ENCODE measurements around the gene TRIM37. TPM values are rescaled to one million over a fixed set of nuclear protein-coding genes. Genes with fewer than 3 reads are reported as not detected.
"Not testable (repeated sequence)": the region's sequence is repeated elsewhere in the genome, so short reads cannot be mapped to it uniquely, and the experiment has no call there.

Gene TRIM37
- total RNA-seq, 6 experiments from 2014 or later: 21.5 to 25.0 (median 23.7) TPM

- peak overlapping the region; percentile 85 for H3K27ac Mint-ChIP-seq
- no peaks in the 10 kb centered on the region for H3K9me3 Mint-ChIP-seq
- H3K36me3 Mint-ChIP-seq (ENCODE audit: low read depth): peaks cover 17% of the 10 kb centered on the region
- H3K4me1 Mint-ChIP-seq (ENCODE audit: low read depth): peaks cover 31% of the 10 kb centered on the region
- DNase-seq: no peak
- no peaks in the 10 kb centered on the region for H3K27me3 Mint-ChIP-seq (ENCODE audit: insufficient read depth)
- H3K4me3 Mint-ChIP-seq: peak overlapping the region; percentile 71; the same call in 1 of the 2 replicates
- TF ChIP-seq CTCF (IDR thresholded peaks at IDR 0.05): no peak
Measured at GRCh38 chr17:59094861-59095530, 11.7 kb downstream of the TRIM37 start.

- H3K27me3 Mint-ChIP-seq (ENCODE audit: insufficient read depth): no peaks in the 10 kb centered on the region
- peak overlapping the region; percentile 85 for H3K27ac Mint-ChIP-seq
- H3K9me3 Mint-ChIP-seq: no peaks in the 10 kb centered on the region
- peak overlapping the region; percentile 71 for H3K4me3 Mint-ChIP-seq
- peaks cover 31% of the 10 kb centered on the region for H3K4me1 Mint-ChIP-seq (ENCODE audit: low read depth)
- TF ChIP-seq CTCF (IDR thresholded peaks at IDR 0.05): no peak
- peaks cover 13% of the 10 kb centered on the region for H3K36me3 Mint-ChIP-seq (ENCODE audit: low read depth)
- DNase-seq: peak; percentile 93
Measured at GRCh38 chr17:59093702-59094231, 12.9 kb downstream of the TRIM37 start.

GRCh38 chr17:59093145-59093701, 13.5 kb downstream of the TRIM37 start:
- H3K9me3 Mint-ChIP-seq: no peaks in the 10 kb centered on the region
- H3K27me3 Mint-ChIP-seq (ENCODE audit: insufficient read depth): no peaks in the 10 kb centered on the region
- peaks cover 11% of the 10 kb centered on the region for H3K36me3 Mint-ChIP-seq (ENCODE audit: low read depth)
- peak overlapping the region; percentile 77 for H3K27ac Mint-ChIP-seq
- no peak for TF ChIP-seq CTCF (IDR thresholded peaks at IDR 0.05)
- H3K4me3 Mint-ChIP-seq: peak overlapping the region; percentile 34
- peaks cover 31% of the 10 kb centered on the region for H3K4me1 Mint-ChIP-seq (ENCODE audit: low read depth)
- no peak for DNase-seq

- peaks cover 28% of the 10 kb centered on the region for H3K4me1 Mint-ChIP-seq (ENCODE audit: low read depth)
- H3K27ac Mint-ChIP-seq: not testable (repeated sequence)
Measured at GRCh38 chr17:59090593-59090992, 16.1 kb downstream of the TRIM37 start.

GRCh38 chr17:59084154-59084553, 22.5 kb downstream of the TRIM37 start:
- H3K9me3 Mint-ChIP-seq: no peaks in the 10 kb centered on the region
- no peak overlapping the region for H3K4me3 Mint-ChIP-seq
- H3K36me3 Mint-ChIP-seq (ENCODE audit: low read depth): peaks cover 20% of the 10 kb centered on the region
- H3K27ac Mint-ChIP-seq: no peak overlapping the region
- no peak for TF ChIP-seq CTCF (IDR thresholded peaks at IDR 0.05)
- H3K4me1 Mint-ChIP-seq (ENCODE audit: low read depth): no peaks in the 10 kb centered on the region
- H3K27me3 Mint-ChIP-seq (ENCODE audit: insufficient read depth): no peaks in the 10 kb centered on the region; the same call in 1 of the 2 replicates
- no peak for DNase-seq

More at GRCh38 chr17:59090593-59090992, 16.1 kb downstream of the TRIM37 start:
- not testable (repeated sequence) for H3K9me3 Mint-ChIP-seq; DNase-seq; H3K36me3 Mint-ChIP-seq (ENCODE audit: low read depth); H3K27me3 Mint-ChIP-seq (ENCODE audit: insufficient read depth); H3K4me3 Mint-ChIP-seq

- Mint-ChIP-seq H3K27ac (peak overlapping the region; percentile 24; the same call in 1 of the 2 replicates), H3K36me3 (ENCODE audit: low read depth) (peaks cover 31% of the 10 kb centered on the region), H3K4me3 (no peak overlapping the region)
Measured at GRCh38 chr17:59074494-59074893, 32.2 kb downstream of the TRIM37 start.

More at GRCh38 chr17:59074494-59074893, 32.2 kb downstream of the TRIM37 start:
- H3K9me3 Mint-ChIP-seq: no peaks in the 10 kb centered on the region
- H3K27me3 Mint-ChIP-seq (ENCODE audit: insufficient read depth): no peaks in the 10 kb centered on the region
- peak; percentile 38 for DNase-seq
- H3K4me1 Mint-ChIP-seq (ENCODE audit: low read depth): peaks cover 11% of the 10 kb centered on the region
- no peak for TF ChIP-seq CTCF (IDR thresholded peaks at IDR 0.05)

Measured in HFFc6 (cell line).